SH-SY5Y (cell line): Measurements from ENCODE around the gene PIK3R1.

Experiments
- GATA2 ChIP-seq: IDR thresholded peaks from 2 replicates; pipeline ENCODE4 v1.6.1; 2011; ENCODE audit warnings: mild to moderate bottlenecking, low read depth, low read length
- GATA3 ChIP-seq: IDR thresholded peaks from 2 replicates; pipeline ENCODE4 v1.6.1; 2011; ENCODE audit warnings: low read depth, mild to moderate bottlenecking, low read length, moderate library complexity

Gene PIK3R1

DNA sequence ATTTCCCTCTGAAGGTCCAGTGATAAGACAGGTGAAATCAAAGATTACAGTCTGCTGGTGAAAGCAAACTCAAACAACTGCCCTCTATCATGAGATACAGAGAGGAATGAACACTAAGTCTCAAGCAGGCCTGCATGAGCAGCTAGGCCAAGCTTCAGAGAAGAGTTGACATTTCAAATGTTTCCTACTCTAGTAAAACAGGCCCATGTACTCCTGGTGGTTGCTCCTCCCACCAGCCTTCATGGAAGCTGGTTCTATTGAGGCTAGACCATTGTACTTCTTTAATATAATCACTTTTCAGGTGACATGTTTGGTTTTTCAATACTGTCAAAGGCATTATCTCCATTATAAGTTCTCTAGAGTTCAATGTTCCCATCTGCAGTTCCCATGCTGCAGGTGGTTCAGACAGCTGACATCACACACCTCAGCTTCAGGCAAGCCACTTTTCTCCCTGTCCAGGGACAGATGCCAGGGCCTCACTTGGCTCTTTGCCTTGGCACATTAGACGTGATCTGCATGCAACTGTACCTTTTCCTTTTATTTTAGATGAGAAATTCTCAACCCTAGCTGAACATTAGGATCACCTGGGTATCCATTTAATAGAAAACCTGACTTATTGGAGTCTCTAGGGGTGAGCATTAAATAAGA is 89.8 kb downstream of the PIK3R1 start:
- TF ChIP-seq GATA2 (no peak), GATA3 (no peak)

DNA sequence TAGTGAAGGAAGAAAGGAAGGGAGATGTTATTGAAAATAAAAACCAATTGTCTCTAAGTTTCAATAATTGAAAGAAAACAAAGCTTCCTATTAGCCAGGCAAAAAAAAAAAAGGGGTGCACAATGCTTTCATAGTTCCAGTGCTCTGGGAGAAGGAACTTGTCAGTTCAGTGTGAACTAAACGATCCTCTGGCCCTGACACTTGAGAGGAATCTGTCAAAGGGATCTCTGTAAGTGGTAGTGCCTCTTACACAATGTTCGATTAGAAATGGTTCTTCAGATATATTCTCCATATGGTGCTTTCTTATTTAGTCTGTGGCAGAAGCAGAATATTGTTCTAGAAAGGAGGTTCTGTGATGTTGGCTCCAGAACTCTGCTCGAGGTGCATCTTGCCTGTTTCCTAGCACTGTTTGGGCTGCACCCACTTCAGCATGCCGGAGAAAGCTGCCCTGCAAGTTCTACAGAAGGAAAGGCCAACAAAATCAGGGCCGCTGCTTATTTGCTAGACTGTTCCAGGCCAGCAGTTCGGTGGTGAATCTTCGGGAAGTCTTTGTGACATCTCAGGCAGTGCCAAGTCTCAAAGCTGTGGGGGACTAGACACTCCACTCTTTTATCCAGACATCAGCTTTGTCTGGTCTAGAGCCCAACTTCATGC is 90.9 kb downstream of the PIK3R1 start:
- no peak for TF ChIP-seq GATA2
- no peak for TF ChIP-seq GATA3

DNA sequence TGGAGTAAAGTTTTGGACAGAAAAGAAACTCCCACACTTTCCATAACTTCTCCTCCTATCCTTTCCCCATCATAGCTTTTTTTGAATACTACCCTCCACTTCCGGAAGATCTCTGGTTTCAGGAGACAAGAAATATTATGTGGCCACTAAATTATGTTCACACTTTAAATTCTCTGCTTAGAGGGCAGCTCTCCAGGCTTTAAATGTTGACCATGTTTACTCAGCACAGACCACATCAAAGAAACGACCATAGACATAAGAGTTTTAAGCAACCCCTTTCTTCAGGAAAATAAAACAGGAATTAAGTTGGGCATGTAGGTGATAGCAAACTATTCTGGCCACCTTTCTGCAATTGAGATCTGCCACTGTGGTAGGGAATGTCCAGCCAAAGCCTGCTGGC is 97.8 kb downstream of the PIK3R1 start:
- TF ChIP-seq GATA2 (no peak), GATA3 (no peak)

DNA sequence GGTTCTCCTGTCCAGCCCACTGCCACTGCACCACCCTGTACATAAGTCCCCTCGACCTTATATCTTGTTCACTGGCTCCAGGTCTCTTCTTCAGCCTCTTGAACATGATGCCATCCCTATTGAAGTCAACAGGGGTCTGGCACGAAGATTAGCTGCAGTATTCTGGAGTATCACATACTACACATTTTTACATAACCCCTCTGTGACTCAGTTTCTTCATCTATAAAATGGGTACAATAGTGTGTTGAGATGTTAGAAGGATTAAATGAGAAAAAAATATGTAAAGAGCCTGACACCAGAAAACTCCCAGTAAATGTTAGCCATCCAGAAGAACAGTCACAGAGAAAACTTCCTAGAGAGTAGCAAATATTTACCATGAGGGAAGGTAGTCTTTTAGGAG is 98.9 kb downstream of the PIK3R1 start:
- no peak for TF ChIP-seq GATA3
- TF ChIP-seq GATA2: no peak

DNA sequence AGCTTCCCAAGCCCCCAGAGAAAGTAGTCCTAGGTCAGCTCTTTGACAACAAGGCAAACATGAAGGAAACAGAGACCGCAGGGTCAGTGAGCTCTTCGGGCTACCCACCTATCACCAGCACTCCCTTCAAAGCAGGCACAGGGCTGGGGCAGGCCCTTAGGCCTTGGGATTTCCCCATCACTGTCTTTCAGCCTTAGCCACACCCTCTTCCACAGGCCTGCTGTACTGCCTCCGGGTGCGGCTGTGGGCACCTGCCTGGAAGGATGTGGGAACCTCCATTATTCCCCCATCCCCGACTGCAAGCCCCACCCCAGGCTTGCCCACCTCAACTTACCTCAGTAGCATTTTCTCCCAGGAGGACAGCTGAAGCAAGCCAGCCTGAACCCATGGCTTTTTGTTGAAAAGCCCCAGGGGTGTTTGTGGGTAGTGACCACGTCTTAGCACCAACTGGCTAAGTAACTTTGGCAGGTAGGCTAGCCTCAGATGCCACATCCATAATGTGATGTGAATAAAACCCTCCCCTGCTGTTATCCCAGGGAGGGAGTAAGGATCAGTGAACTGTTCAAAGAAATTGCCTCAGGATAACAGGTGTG is 100.2 kb downstream of the PIK3R1 start:
- TF ChIP-seq GATA2: no peak
- TF ChIP-seq GATA3: no peak

DNA sequence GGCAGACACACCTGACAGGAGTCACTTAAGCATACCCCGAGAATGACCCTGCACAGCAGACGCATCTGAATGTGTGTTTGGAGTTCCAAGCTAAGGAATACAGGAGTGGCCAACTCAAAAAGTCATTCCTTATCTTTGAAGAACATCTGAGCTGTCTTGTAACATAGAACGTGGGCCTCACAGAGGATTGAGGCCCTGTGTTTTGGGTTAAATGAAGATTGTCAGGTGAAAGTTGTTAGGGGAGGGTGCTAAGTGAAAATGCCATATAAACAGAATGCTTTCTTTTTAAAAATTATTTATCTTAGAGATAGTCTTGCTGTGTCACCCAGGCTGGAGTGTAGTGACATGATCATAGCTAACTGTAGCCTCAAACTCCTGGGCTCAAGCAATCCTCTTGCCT is 100.9 kb downstream of the PIK3R1 start:
- TF ChIP-seq GATA3 (no peak), GATA2 (no peak)

DNA sequence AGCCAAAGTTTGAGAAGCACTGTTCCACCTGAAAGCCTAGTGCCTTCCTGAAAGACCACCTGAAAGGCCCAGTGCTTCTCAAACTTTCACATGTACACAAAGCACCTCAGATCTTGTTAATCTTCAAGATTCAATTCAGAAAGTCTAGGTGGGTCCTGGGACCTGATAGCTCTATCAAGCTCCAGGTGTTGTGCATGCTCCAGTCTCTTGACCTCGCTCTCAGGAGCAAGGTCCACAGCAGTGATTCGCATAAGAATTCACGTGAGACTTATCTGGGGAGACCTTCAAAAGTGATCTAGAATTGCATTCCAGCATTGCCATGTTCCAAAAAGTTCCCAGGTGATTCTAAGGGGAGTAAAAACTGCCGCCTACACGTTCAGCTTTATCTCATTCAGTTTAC is 102.1 kb downstream of the PIK3R1 start:
- TF ChIP-seq GATA3 (no peak), GATA2 (no peak)

DNA sequence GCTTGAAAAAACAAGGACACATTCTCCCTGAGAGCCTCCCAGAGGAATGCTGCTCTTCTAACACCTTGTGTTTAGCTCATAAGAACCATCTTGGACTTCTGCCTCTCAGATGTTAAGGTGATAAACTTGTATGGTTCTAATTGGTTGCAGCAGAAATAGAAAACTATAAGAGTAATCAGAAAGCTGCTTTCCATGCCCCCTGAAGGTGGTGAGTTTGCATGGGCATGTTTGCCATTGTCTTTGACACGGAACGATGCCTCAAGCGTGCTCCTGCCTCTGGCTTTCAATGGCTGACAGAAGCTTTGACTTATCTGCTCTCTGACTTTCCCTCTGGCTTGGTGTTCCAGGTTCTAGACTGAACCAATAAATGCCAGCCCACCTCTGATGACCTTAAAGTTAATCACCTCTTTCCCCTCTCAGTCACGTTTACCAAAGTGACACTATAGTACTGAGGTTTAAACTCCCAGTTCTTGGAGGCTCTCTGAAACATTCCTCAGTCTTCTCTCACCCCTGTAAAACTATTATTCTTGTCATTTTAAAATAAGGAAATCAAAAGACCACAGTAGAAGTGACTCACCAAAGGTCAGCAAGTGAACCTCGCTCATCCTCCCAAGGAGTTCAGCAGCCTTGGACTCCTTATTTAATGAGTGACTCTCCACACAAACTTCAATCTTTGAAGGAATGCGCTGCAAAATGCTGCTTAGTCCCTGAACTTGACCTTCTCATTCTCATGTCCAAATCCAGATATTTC is 103.6 kb downstream of the PIK3R1 start:
- no peak for TF ChIP-seq GATA3
- no peak for TF ChIP-seq GATA2

DNA sequence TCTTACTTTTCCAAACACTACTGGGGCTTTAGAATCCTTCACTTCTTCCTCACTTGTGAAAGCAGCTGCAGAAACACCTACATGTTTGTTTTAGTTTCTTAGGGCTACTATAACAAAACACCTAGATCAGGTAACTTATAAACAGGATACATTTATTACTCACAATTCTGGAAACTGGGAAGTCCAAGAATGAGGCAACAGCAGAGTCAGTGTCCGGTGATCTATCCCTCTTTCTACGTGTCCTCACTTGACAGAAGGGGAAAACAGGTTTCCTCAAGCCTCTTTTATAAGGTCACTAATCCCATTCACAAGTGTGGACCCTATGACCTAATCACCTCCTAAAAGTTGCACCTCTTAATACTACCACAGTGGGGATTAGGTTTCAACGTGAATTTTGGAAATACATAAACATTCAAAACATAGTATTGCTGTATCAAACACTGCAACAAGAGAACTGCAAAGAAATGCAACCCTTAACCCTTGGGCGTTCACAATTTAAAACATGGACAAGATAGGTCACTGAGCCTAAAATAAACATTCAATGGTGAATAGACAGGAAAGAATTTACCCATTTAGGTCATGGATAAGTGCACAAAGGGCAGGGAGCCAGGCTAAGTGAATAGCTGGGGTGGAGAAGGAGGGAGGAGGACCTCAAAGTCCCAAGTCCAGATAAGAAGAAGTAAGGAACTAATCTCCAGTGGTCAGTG is 104.3 kb downstream of the PIK3R1 start:
- TF ChIP-seq GATA2 (no peak), GATA3 (no peak)

DNA sequence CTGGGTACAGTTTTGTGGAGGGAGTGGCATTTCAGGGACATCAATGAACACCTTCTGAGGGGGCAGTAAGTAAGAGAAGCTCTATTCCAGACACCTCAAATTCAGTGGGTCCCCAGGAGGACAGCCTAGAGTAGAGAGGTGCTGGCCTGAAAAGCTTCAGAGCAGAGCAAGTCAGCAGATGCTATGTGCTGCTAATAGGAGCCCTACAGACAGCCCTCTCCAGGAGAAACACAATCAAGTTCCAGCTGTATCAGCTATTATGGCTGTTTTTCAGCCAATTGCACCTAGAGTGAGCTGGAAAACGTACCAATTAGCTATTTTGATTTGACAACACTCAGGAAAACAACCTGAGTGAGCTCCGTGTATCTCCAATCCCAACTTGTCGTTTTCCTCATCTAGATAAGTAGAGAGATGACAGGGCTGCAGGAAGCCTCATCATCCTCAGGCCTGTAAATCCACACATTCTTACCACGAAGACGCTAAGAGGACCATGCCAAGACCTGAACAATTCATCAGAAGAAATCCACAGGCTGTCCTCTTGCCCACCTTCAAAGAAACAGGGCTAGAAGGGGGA is 104.9 kb downstream of the PIK3R1 start:
- TF ChIP-seq GATA2 (no peak), GATA3 (no peak)

DNA sequence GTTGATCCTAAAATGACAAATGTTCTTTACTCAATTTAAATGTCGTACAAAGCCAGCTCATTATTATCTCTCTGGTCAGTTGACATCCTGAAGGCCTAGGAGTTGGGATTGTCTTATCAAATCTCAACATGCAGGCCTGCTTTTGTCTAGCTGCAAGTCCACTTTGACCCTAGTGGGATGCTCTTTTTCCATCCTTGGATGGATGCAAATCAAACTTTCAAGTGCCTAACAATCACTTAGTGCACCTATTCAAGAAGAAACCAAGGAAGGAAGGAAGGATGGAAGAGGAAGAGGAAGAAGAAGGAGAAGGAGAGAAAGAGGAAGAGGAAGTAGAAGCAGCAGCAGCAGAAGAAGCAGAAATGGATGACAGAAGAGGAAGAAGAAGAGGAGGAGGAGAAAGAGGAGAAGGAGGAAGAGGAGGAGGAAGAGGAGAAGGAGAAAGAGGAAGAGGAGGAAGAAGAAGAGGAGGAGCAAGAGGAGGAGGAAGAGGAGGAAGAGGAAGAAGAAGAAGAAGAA is 109.6 kb downstream of the PIK3R1 start:
- TF ChIP-seq GATA3 (no peak), GATA2 (no peak)

DNA sequence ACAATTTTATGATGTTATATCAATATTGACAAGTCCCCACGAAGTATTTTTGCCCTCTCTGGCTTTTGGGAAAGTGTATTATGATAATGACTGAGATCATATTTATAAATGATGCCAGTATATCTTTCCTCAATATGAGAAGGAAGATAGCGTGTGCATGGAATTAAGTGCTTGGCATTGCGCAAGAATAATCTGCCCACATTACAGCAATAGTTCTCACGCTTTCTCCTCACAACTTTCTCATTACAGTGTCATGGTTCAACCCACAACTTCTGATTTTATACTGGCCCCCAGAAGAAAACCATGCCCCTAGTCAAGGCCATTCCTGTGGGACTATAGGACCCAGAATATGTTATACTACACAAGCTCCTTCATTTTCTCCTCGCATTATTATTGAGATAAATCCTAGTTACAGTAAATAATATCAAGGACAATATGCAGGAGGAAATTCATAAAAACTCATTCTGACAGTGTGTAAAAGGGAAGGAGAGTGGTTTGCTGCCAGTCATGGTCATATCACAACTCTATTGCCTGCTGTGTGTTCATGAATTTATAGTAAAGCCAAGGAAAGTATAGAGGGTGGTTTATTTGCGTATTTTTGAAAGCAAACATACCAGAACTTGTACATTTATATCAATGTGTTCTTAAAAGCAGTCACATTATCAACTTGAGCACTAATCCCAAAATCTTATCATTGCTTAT is 114.1 kb downstream of the PIK3R1 start:
- TF ChIP-seq GATA2 (no peak), GATA3 (no peak)

DNA sequence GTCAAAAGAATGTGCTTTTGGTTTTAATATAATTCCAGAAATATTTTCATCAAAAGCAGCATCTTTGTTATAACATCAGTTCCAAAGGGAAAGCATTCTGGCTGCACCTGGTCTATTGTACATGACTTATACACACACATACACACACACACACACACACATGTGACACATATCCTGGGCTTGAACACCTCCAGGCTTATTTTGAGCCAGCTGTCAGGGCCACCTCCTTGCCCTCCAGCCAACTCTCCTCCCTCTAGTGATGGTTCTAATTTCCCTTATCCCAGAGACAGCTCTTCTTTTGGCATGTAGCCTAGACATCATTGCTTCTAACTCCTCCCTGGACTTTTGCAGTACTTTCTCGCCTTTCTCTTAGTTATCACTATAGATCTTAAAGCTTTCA is 115.0 kb downstream of the PIK3R1 start:
- TF ChIP-seq GATA3 (no peak), GATA2 (no peak)
